GM12878 (cell line): Measurements from ENCODE around the gene HEATR1. TPM values are rescaled to one million over a fixed set of nuclear protein-coding genes. Genes with fewer than 3 reads are reported as not detected.

Experiments
- ATAC-seq: fragments of 200-7000 bp; cut with Tn5 transposase; 3 replicates; pipeline ENCODE4 v1.9.1; 2020; ENCODE audit warnings: mild to moderate bottlenecking, moderate library complexity
- BruUV-seq: library from RNA; stranded (reverse); fragments of 400-500 nt; replicated peaks from 2 replicates; lab custom pipeline; 2021; lab: Mats Ljungman, UMichigan
- CTCF ChIA-PET: fragments of 300-600 bp; sonication (Branson Sonifier 250); formaldehyde crosslinking; extraction: SDS; loops from one replicate; lab custom pipeline; 2021; ENCODE audit warnings: inconsistent platforms; lab: Yijun Ruan, JAX
- POLR2A ChIA-PET: fragments of 350-600 bp; formaldehyde crosslinking; extraction: SDS; loops from one replicate; lab custom pipeline; 2021; ENCODE audit warnings: inconsistent platforms; lab: Charles Lee
- RAD21 ChIA-PET: fragments of 300-600 bp; sonication (Branson Sonifier 250); formaldehyde crosslinking; loops from one replicate; lab custom pipeline; 2023; ENCODE audit warnings: antibody characterized with exemption; ENCODE audit not compliant: unreplicated experiment; lab: Charles Lee
- SMC1A ChIA-PET: fragments of 300-600 bp; sonication (Branson Sonifier 250); formaldehyde crosslinking; loops from one replicate; lab custom pipeline; 2023; ENCODE audit not compliant: unreplicated experiment, uncharacterized antibody; lab: Charles Lee
- DNase-seq: peaks from one replicate; pipeline ENCODE4 v3.0.0-alpha.2; 2011; ENCODE audit warnings: low read depth, low spot score
- FAIRE-seq: peaks from 3 replicates; lab custom pipeline; 2011; peaks lifted over from hg19 to GRCh38; lab: Jason Lieb, UNC
- H2AFZ ChIP-seq: 2 replicates; pipeline ENCODE4 v1.6.0; 2011; ENCODE audit warnings: low read depth, low read length, control low read depth; ENCODE audit not compliant: control insufficient read depth
- H3K27ac ChIP-seq: 2 replicates; pipeline ENCODE4 v1.5.1; 2011; ENCODE audit warnings: control low read depth; ENCODE audit not compliant: control insufficient read depth, insufficient read depth
- H3K27me3 ChIP-seq, 2 experiments: replicated peaks in 1 of 2; 2 replicates each; pipeline versions ENCODE4 v1.6.0 to v1.6.1; 2011; ENCODE audit warnings: low read length in 1 of 2; ENCODE audit not compliant: control insufficient read depth in 2 of 2, insufficient read depth in 2 of 2
- H3K36me3 ChIP-seq, 2 experiments: 2 replicates each; pipeline ENCODE4 v1.5.1; 2011; ENCODE audit warnings: low read length in 1 of 2; ENCODE audit not compliant: control insufficient read depth in 2 of 2, insufficient read depth in 2 of 2
- H3K4me1 ChIP-seq: 2 replicates; pipeline ENCODE4 v1.6.1; 2011; ENCODE audit warnings: mild to moderate bottlenecking, low read length, moderate library complexity, mixed read lengths; ENCODE audit not compliant: control insufficient read depth, insufficient read depth
- H3K4me2 ChIP-seq: 2 replicates; pipeline ENCODE4 v1.6.0; 2011; ENCODE audit warnings: control low read depth; ENCODE audit not compliant: control insufficient read depth, insufficient read depth
- H3K4me3 ChIP-seq: fragments of 200-600 bp; sonication (generic); 2 replicates; pipeline ENCODE4 v1.5.1; 2016
- H3K79me2 ChIP-seq: 2 replicates; pipeline ENCODE4 v1.6.0; 2011; ENCODE audit warnings: low read length; ENCODE audit not compliant: control insufficient read depth, insufficient read depth
- H3K9ac ChIP-seq: 2 replicates; pipeline ENCODE4 v1.8.0; 2011; ENCODE audit warnings: low read length, control low read depth, mixed read lengths; ENCODE audit not compliant: control insufficient read depth, insufficient read depth
- H3K9me3 ChIP-seq: replicated peaks from 3 replicates; pipeline ENCODE4 v1.5.1; 2011; ENCODE audit warnings: mild to moderate bottlenecking, low read length; ENCODE audit not compliant: control insufficient read depth, insufficient read depth
- H4K20me1 ChIP-seq: 2 replicates; pipeline ENCODE4 v1.6.0; 2011; ENCODE audit not compliant: control insufficient read depth, insufficient read depth
- BACH1 ChIP-seq: fragments of 450-650 bp; IDR thresholded peaks from 2 replicates; pipeline ENCODE4 v1.6.1; 2017; ENCODE audit warnings: mild to moderate bottlenecking, borderline replicate concordance
- DPF2 ChIP-seq: fragments of 450-650 bp; IDR thresholded peaks from 2 replicates; pipeline ENCODE4 v1.6.1; 2017; ENCODE audit warnings: mild to moderate bottlenecking
- EZH2 ChIP-seq: IDR thresholded peaks from 2 replicates; pipeline ENCODE4 v1.6.1; 2012; ENCODE audit warnings: low read depth, mild to moderate bottlenecking, control low read depth, inconsistent platforms, low read length, borderline replicate concordance; ENCODE audit not compliant: control insufficient read depth
- HCFC1 ChIP-seq: fragments of 150-350 bp; IDR thresholded peaks from 2 replicates; pipeline ENCODE4 v1.6.1; 2014; ENCODE audit warnings: low read length
- KLF5 ChIP-seq: fragments of 450-650 bp; IDR thresholded peaks from 2 replicates; pipeline ENCODE4 v1.6.1; 2014; ENCODE audit warnings: mild to moderate bottlenecking; ENCODE audit not compliant: partially characterized antibody
- LARP7 ChIP-seq: fragments of 450-650 bp; IDR thresholded peaks from 2 replicates; pipeline ENCODE4 v1.6.1; 2017; ENCODE audit warnings: mild to moderate bottlenecking
- PAX8 ChIP-seq: fragments of 450-650 bp; IDR thresholded peaks from 2 replicates; pipeline ENCODE4 v1.6.1; 2017; ENCODE audit warnings: mild to moderate bottlenecking, moderate library complexity
- SIN3A ChIP-seq: IDR thresholded peaks from 2 replicates; pipeline ENCODE4 v1.6.1; 2012; ENCODE audit warnings: low read depth, low read length, improper control_type of control experiment
- SREBF1 ChIP-seq: IDR thresholded peaks from 2 replicates; pipeline ENCODE4 v1.6.1; 2012; ENCODE audit warnings: mild to moderate bottlenecking, low read length
- SUPT20H ChIP-seq: IDR thresholded peaks from 2 replicates; pipeline ENCODE4 v1.6.1; 2011; ENCODE audit warnings: low read depth, mild to moderate bottlenecking, low read length, moderate library complexity, borderline replicate concordance; ENCODE audit not compliant: control insufficient read depth
- TCF7 ChIP-seq: IDR thresholded peaks from 2 replicates; pipeline ENCODE4 v1.6.1; 2014; ENCODE audit warnings: antibody characterized with exemption, borderline replicate concordance
- ZBED1 ChIP-seq: IDR thresholded peaks from 2 replicates; pipeline ENCODE4 v1.6.1; 2016; ENCODE audit warnings: borderline replicate concordance
- WGBS: methylation state at CpG from one replicate; pipeline ENCODE4 v1.1.6; 2016; ENCODE audit warnings: low lambda C conversion rate; ENCODE audit not compliant: insufficient replicate concordance, insufficient coverage; ENCODE audit errors: missing lambda C conversion rate; 5-methylcytosine and 5-hydroxymethylcytosine counted together
- in situ Hi-C: fragments of 300-500 bp; cut with MboI; formaldehyde crosslinking; loops from 9 replicates; pipeline ENCODE4 v1.14.3; 2018; ENCODE audit warnings: mixed read lengths
- intact Hi-C: fragments of 100-400 bp; cut with micrococcal nuclease; formaldehyde crosslinking; loops from one replicate; pipeline ENCODE4 v1.14.2; 2022; ENCODE audit not compliant: unreplicated experiment
- polyA plus RNA-seq, 11 experiments: library from polyadenylated mRNA; depleted of rRNA in 4 of 11; unstranded in 6 of 11; stranded (reverse) in 5 of 11; fragments of >200 nt; fragmentation: Nextera tagmentation in 4 of 11; fragmentation: Illumina TruSeq in 1 of 11; extraction: Ambion mirVana in 4 of 11; extraction: Trizol in 1 of 11; gene quantifications; 1 replicate in 1 of 11; 2 replicates in 10 of 11; pipeline versions ENCODE4 v1.2.1 to v1.2.3, GENCODE V29; 2011 to 2016; ENCODE audit warnings: inconsistent platforms in 2 of 11, missing spikeins in 2 of 11, low read depth in 1 of 11
- total RNA-seq, 4 experiments: library from RNA; depleted of rRNA in 3 of 4; stranded (reverse); fragments of >200 nt in 3 of 4; fragmentation: Illumina TruSeq in 1 of 4; extraction: Trizol in 1 of 4; gene quantifications; 2 replicates each; pipeline versions ENCODE4 v1.2.1 to v1.2.3, GENCODE V29; 2013 to 2021

The HEATR1 gene
- total and polyA plus RNA-seq, 10 of the 15 experiments (the other 5 are each of a cell fraction or from before 2014, with no cell fraction given) = 8.6 to 72.3 (median 41.9) TPM

GRCh38 chr1:236530286-236530685, 74.0 kb downstream of the HEATR1 start:
- FAIRE-seq (no peak), DNase-seq (no peak), ATAC-seq (no peak)
- no peak overlapping the region for H3K9ac ChIP-seq
- intact Hi-C loops = no loop called here
- H3K4me1 ChIP-seq = peaks cover 9% of the 10 kb centered on the region
- in situ Hi-C loops = no loop called here
- H3K4me3 ChIP-seq = no peak overlapping the region
- no TSS peak for BruUV-seq
- no peak overlapping the region for H2AFZ ChIP-seq
- H3K27me3 ChIP-seq = no peaks in the 10 kb centered on the region
- no peak overlapping the region for H3K4me2 ChIP-seq
- ChIA-PET POLR2A (no interaction called here), SMC1A (interaction anchor here (1.0 kb wide), 1 partner anchor 10 kb away, joined by 3 read pairs; no protein-coding TSS in a partner anchor), RAD21 (no interaction called here), CTCF (no interaction called here)
- WGBS = 63% methylated on average over 1 of the region's 1 CpG
- H3K9me3 ChIP-seq = no peaks in the 10 kb centered on the region
- TF ChIP-seq SIN3A (no peak), SUPT20H (no peak), BACH1 (no peak), DPF2 (no peak), ZBED1 (no peak), HCFC1 (no peak), TCF7 (no peak), LARP7 (no peak), PAX8 (no peak), SREBF1 (no peak), EZH2 (no peak), KLF5 (no peak)
- H4K20me1 ChIP-seq = no peaks in the 10 kb centered on the region
- H3K79me2 ChIP-seq = no peaks in the 10 kb centered on the region
- peaks cover 0 to 7% of the 10 kb centered on the region in 2 experiments; a peak in 1 of 4 replicates for H3K36me3 ChIP-seq
- no peak overlapping the region for H3K27ac ChIP-seq
